A549 treated with dexamethasone at 1 μM for 4 hours (cell line): Measurements from ENCODE around the gene GORAB. TPM values are rescaled to one million over a fixed set of nuclear protein-coding genes. Genes with fewer than 3 reads are reported as not detected.

Source experiments
- total RNA-seq: library from RNA; stranded (reverse); fragments of 200-300 nt; extraction: Qiagen RNA extraction; gene quantifications from 5 replicates; pipeline ENCODE4 v1.2.3, GENCODE V29; 2022

Gene GORAB
- total RNA-seq = 4.5 to 7.7 TPM (median 6.7 TPM) in 5 replicates

GRCh38 chr1:170531758-170532657 lies at the start of gene GORAB:
Gene GORAB (plus strand): TSS chr1:170532166. CDS start chr1:170532224, 58 bp downstream.

Other genes with a start within 250 kb of the GORAB start
- 0.02 TPM in 1 of 5 replicates, not detected in the others for gene PRRX1, start 132.0 kb downstream of the GORAB start, total RNA-seq